Measurements from ENCODE around the gene TTC23. TPM values are rescaled to one million over a fixed set of nuclear protein-coding genes. Genes with fewer than 3 reads are reported as not detected.

Gene TTC23
- total and polyA plus RNA-seq, 2 donors (not counting 3 experiments of a cell fraction or from before 2014, with no cell fraction given), result 4.1 to 27.3 TPM

DNA sequence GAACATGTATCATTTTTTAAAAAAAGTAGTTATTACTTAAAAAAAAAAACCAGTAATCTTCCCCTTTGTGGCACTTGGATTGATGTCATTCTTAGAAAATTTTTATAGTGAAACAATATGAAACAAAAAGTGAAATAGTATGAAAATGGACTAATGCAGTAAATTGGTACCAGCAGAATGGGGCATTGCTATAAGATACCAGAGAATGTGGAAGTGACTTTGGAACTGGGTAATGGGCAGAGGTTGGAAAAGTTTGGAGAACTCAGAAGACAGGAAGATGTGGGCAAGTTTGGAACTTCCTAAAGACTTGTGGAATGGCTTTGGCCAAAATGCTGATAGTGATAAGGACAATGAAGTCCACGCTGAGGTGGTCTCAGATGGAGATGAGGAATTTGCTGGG is 66.6 kb downstream of the TTC23 start:
- Histone ChIP-seq H3K36me3 (ENCODE audit: control insufficient read depth in 2 of 2, extremely low read depth in 1 of 2, insufficient read depth in 2 of 2, low read length in 2 of 2) (peaks cover 0 to 4% of the 10 kb centered on the region in 2 experiments), H3K9me1 (replicated peaks; ENCODE audit: control insufficient read depth, extremely low read depth, insufficient read depth, low read length) (no peaks in the 10 kb centered on the region), H3K4me3 (replicated peaks in 1 of 3; ENCODE audit: insufficient read depth in 1 of 3, low read depth in 1 of 3, low read length in 3 of 3) (no peak overlapping the region), H3K4me1 (ENCODE audit: control insufficient read depth, extremely low read depth, insufficient read depth, low read length) (no peaks in the 10 kb centered on the region), H3K4me2 (ENCODE audit: insufficient read depth, low read length) (no peak overlapping the region), H3K79me2 (ENCODE audit: control insufficient read depth, insufficient read depth, low read length) (no peaks in the 10 kb centered on the region), H4K20me1 (replicated peaks; ENCODE audit: control insufficient read depth, extremely low read depth, insufficient read depth, low read length) (no peaks in the 10 kb centered on the region), H3K9me3 (replicated peaks; ENCODE audit: control insufficient read depth, insufficient read depth, low read length) (no peaks in the 10 kb centered on the region), H3K9ac (replicated peaks; ENCODE audit: extremely low read depth, insufficient read depth, low read length) (no peak overlapping the region), H3K27me3 (ENCODE audit: control insufficient read depth in 2 of 2, insufficient read depth in 2 of 2, low read length in 2 of 2) (no peaks in the 10 kb centered on the region), H2AFZ (ENCODE audit: low read depth, low read length) (no peak overlapping the region), H3K27ac (ENCODE audit: insufficient read depth, low read depth, low read length) (no peak overlapping the region)
- ChIA-PET CTCF (interaction anchor here (1.4 kb wide), 1 partner anchor 78 kb away, joined by 4 read pairs; the partner anchor contains the start of gene SYNM), POLR2A (no interaction called here)
- TF ChIP-seq FOS (IDR thresholded peaks at IDR 0.05; ENCODE audit: borderline replicate concordance, insufficient read depth, low read length) (no peak), POLR2A (IDR thresholded peaks at IDR 0.05; ENCODE audit: low read depth, low read length) (no peak), EZH2 (IDR thresholded peaks at IDR 0.05; ENCODE audit: borderline replicate concordance, low read depth, low read length, severe bottlenecking) (no peak), MYC (IDR thresholded peaks at IDR 0.05; ENCODE audit: low read depth, low read length) (no peak), JUN (IDR thresholded peaks at IDR 0.05; ENCODE audit: borderline replicate concordance, insufficient read depth, insufficient read length, low read depth) (no peak), POLR2AphosphoS5 (IDR thresholded peaks at IDR 0.05; ENCODE audit: insufficient read depth, low read depth, low read length) (no peak)
- TF ChIP-seq, protein P1, sequence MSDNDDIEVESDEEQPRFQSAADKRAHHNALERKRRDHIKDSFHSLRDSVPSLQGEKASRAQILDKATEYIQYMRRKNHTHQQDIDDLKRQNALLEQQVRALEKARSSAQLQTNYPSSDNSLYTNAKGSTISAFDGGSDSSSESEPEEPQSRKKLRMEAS (IDR thresholded peaks at IDR 0.05; ENCODE audit: insufficient read depth, insufficient read length), result no peak
- TF ChIP-seq, protein P2, sequence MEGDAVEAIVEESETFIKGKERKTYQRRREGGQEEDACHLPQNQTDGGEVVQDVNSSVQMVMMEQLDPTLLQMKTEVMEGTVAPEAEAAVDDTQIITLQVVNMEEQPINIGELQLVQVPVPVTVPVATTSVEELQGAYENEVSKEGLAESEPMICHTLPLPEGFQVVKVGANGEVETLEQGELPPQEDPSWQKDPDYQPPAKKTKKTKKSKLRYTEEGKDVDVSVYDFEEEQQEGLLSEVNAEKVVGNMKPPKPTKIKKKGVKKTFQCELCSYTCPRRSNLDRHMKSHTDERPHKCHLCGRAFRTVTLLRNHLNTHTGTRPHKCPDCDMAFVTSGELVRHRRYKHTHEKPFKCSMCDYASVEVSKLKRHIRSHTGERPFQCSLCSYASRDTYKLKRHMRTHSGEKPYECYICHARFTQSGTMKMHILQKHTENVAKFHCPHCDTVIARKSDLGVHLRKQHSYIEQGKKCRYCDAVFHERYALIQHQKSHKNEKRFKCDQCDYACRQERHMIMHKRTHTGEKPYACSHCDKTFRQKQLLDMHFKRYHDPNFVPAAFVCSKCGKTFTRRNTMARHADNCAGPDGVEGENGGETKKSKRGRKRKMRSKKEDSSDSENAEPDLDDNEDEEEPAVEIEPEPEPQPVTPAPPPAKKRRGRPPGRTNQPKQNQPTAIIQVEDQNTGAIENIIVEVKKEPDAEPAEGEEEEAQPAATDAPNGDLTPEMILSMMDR (IDR thresholded peaks at IDR 0.05; ENCODE audit: extremely low read depth in 1 of 2, insufficient read depth in 1 of 2, low read depth in 1 of 2, low read length in 2 of 2), result no peak
- DNase-seq (ENCODE audit: low read depth, low spot score) (no peak), FAIRE-seq (no peak)
- intact Hi-C loops (cut with micrococcal nuclease) (loop anchor here (1.0 kb wide), 1 partner anchor 26 kb away; no protein-coding TSS in a partner anchor), dilution Hi-C loops (cut with MboI; ENCODE audit: extremely low pct_ligation_motif_present, low sequenced_read_pairs) (no loop called here)
- no TSS peak for BruUV-seq (replicated peaks)

Measured in endothelial cell of umbilical vein (primary cell).